Activated T-cell treated with anti-CD3 and anti-CD28 coated beads for 24 hours (primary cell): ENCODE data around the gene FGF12.
A peak's percentile ranks its signal among the peaks of the same experiment; 100 is the strongest.

Experiments
- DNase-seq: peaks from one replicate; pipeline ENCODE4 v3.0.0-alpha.2; 2020; ENCODE audit warnings: low read depth

Gene FGF12

DNA sequence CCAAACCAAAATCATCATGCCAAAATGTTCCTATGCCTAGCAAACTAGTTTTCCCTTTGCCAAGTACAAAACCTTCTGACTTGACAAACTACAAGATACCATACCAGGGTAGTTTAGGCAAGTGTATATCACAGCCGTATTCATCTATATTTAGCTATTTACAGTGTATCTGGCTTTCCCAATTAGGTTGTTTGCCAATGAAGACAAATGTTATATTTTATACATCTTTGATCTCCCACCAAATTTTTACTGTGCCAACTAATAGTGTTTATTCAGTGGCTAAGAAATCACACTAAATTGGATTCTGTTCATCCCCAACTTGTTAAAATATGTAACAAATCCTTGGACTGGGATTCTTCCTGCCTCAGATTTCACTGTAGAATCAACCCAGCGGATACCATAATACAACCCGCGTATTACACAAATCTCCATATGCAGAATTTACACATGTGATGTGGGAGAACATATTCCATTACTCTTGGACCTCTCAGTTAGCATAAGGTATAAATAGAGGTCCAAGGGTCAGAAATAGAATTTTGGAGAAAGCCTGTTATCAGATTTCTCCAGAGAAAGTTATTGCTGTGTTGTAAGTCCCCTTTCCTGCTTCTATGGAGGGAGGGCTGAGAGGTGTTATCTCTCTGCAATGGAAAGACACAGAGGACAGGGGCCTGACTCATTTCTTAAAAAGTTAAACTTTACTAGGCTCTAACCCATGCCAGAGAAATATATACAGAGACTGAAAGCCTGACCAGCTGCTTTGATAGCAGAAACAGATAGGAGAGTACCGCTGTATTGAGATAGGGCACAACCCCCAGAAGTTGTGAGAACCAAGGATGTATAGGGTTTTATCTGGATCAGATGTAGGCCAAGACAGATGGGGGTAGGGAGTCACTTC, 467.0 kb downstream of the FGF12 start:
- DNase-seq: no peak

DNA sequence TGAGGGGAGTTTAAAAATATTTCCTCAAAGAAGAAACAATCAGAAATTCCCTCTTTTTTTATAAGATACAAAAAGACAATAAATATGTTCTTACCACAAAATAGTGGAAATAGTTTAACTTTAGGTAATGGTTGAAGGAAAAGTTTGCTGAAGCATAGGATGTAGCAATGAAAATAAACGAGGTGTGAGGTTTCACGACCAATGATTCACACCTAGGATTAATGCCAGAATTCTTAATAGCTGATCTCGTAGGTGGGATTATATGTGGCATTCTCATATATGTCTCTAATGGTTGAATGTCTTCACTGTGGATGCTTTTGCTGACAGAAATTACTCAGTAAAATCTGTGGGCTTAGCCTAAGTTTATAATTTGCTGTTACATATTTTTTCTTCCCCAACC, 467.7 kb downstream of the FGF12 start:
- no peak for DNase-seq

GRCh38 chr3:192258721-192259120, 468.6 kb downstream of the FGF12 start:
- DNase-seq: no peak

DNA sequence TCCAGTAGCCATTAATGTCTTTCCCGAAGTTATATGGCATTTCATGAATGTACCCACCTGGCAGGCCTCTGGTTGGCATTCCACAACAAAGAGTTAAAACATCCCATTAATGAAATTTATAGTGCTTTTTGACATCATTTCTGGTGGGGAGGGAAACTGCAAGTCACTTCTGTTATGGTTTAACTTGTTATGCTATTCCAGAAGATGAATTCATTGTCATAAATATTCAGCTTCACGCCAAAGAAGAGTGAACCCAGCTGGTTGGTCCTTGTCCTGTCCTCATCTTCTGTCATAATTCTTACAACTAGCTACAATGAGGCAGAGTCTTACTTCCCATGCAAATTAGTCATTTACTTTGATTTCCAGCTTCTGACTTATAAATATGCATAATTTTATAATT, 471.5 kb downstream of the FGF12 start:
- no peak for DNase-seq

DNA sequence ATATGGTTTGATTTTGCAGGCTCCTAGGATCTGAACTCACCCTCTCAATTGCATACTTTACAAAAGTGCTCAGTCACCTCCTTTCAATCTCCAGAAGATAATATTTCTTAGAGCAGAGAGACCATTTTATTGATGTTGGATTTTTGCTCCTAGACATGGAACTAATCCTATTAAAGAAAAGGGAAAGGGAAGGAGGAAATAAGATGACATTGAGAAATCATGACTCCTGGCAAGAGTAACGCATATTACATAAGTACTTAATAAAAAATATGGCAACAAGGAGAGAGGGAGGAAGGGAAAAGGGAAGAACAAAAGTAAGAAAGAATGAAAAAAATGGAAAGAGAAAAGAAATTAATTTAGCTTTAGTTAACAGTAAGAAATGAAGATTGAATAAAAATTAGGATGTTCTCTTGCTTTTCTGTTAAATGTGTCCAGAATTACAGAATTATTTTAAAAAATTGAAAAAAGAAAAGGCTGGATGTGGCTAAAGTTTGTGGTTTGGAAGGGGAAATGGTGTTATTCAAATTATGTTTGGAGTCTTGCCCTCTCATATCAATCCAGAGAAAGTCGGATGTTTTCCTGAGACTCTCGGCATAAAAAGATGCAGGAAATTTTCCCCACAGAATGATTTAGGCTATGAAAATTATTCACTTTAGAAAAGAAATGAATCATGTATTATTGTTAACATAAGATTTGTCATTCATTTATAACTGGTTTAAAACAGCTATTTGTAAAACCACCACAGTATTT, 474.0 kb downstream of the FGF12 start:
- DNase-seq: no peak

- DNase-seq: no peak
Observed at GRCh38 chr3:192249516-192249915, 477.8 kb downstream of the FGF12 start.

DNA sequence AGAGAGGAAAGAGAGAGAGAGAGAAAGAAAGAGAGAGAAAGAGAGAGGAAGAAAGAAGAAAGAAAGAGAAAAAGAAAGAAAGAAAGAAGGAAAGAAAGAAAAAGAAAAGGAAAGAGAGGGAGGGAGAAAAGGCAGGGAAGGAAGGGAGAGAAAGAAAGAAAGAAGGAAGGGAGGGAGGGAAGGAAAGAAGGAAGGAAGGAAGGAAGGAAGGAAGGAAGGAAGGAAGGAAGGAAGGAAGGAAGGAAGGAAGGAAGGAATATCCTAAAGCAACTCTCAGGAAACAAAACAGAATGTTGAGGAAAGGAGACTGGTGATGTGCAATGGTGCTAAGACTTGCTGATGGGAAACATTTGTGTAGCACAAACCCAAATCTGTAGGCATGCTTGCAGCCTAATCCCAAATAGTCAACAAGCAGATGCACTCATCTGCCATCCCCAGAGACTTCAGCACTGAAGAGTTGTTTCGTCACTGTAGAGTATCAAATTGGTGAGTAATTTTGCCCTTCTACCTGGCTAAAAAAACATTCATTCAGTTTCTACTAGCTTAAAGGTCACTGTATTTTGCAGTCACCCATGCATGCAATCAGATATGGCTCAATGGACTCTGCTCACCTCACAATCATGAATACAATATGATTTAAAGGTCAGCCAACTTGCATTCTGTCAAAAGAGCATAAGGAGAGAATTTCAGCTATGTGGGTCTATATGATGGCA, 480.3 kb downstream of the FGF12 start:
- DNase-seq: no peak

DNA sequence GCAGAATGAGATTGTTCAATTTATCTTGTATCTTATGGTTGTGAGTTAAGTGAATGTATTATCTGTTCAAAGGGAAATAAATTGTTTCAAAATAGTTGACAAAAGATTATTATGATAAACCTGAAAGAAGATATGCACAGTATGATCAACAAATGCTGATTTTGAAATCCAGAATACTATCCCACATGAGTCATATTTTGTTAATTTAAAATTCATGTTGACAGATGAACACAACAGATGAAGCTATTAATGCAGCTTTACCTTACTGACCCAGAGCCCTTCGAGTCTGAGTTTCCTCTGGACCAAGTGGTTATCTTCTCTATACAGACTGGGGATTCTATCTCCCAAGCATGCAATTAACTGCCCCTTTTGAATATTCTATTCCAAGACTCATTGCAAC, 482.8 kb downstream of the FGF12 start:
- DNase-seq: no peak

DNA sequence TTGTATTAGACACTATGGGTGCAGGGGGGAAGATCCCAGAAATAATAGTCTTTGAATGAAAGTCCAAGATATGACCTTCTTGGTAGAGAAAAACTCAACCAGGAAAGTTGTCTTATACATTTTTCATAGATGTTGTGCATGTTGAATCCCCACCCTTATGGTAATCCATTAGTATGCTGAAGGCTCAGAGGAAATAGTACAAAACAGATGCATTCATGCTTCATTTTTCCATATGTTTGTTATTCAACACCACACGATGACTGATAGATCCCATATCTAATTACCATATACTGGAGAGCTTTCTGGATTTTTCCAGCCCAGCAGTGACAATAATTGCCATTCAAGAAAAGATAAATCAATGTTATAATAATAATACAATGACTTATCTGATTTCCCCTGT, 487.4 kb downstream of the FGF12 start:
- DNase-seq: no peak

GRCh38 chr3:192237992-192238608, 489.2 kb downstream of the FGF12 start:
- no peak for DNase-seq

DNA sequence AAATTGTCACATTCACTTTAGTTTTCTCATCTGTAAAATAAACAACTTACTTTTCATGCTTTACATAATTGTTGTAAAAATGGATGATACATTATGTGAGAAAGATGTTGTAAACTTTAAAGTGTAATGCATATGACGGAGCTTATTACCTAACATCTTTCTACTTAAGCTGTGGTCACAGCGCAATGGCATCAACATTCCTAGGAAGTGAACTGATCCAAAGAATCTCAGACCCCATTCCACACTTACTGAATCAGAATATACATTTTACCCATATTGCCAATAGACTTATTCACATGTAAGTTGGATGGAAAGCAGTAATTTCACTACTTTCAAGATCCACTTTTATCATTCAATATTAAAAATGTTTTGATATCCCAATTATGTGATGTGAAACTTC, 497.5 kb downstream of the FGF12 start:
- DNase-seq: no peak

DNA sequence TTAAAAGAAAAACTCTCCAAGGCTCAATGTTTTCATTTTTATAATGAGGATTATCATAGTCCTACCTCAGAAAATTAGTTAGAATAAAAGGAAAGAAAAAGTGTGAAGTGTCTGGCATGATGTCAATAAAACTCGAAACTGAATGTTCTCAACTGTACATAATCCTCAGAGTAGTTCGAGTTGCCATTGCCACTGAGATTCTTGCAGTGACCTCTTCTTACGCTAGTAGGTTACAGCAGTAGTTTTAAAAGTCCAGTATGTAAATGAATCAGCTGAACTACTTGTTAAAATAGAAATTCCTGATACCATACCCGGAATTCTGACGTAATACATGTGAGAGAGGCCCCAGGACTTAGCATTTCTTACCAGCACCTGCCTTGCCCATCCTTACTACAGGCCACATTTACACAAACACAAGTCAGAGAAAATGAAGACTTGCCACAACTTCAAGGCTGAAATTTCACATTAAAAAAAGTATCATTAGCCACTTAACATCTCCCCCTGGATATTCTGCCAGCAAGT, 502.6 kb downstream of the FGF12 start:
- DNase-seq: no peak

DNA sequence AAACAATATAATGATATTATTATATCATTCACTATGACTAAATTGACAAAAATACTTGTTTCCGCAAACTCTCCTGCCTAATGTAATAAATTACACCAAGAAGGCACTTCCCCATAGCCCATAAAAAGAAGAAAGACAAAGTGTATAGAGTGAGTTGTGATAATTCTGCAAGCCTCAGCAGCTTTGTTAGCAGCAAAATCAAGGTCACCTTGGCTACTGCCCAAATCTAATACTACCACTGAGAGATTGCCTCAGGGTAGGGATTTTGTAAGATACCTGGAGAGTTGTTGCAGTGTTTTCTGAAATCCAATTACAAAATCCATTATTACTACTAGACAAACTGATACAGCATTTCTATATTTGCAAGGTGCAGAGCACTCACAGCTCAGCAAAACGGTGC, 503.5 kb downstream of the FGF12 start:
- no peak for DNase-seq

DNA sequence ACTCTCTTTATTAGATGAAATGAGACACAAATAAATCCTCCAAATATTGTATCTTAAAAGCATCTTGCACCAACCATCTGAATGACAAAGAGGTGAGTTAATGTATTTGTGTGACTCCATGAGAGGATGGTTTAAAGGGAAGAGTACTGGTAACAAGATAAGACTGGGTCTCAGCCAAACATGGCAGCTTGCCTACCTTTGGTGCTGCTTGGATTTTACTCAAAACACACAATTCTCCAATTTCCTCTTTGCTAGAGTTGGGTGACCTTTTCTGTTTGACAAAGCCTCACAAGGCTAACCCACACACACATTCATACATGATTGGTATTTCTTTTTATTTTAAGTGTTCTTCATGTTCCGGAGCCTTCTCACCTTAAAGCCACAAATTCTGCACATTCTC, 506.4 kb downstream of the FGF12 start:
- DNase-seq: no peak

- DNase-seq: no peak
Observed at GRCh38 chr3:192219926-192220325, 507.4 kb downstream of the FGF12 start.

GRCh38 chr3:192216067-192216466, 511.3 kb downstream of the FGF12 start:
- no peak for DNase-seq

- DNase-seq: no peak
Observed at GRCh38 chr3:192212979-192213378, 514.4 kb downstream of the FGF12 start.

DNA sequence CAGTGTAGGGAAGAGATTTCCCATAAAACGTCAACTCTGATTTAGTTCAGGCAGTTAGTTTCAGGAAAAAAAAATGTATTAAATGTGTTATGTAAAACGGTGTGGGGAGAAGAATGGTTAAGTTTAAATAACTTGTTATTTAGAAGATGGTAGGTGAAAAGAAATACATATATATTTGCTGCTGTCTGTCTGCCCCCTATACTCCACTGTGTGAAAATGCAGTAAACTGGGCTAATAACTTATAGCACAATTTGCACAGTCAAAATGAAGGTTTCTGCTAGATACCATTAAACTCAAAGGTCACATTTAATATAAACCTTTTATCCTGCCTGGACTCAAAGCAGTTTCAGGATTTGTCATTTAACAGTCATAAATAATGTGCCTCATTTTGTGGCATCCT, 515.0 kb downstream of the FGF12 start:
- no peak for DNase-seq

- no peak for DNase-seq
Observed at GRCh38 chr3:192207651-192208050, 519.7 kb downstream of the FGF12 start.

DNA sequence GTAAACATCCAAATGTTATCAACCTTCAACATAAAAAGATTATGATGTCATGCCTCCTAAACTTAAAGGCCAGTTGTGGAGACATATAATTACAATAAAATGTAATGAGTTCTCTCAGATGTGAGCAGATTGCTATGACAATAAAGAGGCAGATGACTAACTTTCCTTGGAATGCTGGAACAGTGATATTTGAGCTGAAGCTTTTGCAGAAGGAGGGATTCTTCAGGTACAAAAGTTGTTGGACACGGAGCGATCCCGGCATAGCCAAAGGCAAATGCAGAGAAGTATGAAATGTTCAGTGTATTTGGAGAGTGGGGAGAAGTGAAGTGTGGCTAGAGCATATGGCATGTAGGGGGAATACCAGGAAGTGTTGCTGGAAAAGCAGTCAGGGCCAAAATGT, 520.1 kb downstream of the FGF12 start:
- DNase-seq: no peak

DNA sequence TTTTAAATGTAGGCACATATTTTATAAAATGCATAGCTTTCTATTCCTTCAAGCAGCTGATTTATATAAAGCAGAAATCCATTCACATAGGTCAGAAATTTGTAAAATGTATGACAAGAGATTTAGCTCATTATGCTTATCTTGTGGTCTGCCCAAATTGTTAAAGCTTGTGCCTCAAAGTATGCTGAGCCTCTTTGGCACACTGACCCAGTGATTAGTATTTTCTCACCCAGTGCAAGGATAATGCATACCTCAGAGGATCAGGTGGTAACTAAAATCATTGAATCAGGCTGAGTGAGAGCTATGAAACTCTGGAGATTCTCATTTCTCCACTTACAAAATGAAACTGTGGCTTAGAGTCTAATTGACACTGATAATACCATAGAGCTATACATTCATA, 533.3 kb downstream of the FGF12 start:
- DNase-seq: no peak

DNA sequence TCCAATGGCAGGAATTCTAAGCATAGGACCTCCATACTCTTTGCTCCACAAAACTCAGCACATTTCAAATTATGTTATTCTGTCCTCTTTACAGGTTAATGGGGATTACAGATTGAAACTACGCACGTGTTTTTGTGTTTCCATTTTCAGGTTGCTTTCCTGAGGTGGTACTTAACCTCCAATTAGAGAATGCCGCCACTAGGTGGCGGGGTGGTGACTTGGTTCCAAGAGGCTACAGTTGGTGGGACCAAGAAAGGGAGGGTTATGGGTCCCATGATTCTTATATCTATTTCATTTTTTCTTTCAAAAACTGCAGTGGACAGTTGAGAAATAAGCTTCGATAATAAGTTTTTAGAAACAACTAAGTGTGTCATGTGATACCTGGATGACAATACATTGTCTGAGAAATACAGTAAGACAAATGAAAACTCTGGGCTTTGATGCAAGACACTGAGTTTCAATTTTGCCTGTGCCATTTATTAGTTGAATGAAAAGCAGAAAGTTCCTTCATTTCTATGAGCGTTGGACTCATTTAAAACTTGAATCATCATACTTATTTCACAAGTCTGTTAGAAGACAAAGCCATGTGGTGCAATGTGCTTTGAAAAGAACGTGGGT, 539.0 kb downstream of the FGF12 start:
- peak; percentile 19 for DNase-seq
